GM12873 (cell line): ENCODE measurements around the gene REC8.

ENCODE experiments used
- TF ChIP-seq, protein P1 (sequence below): IDR thresholded peaks from 2 replicates; pipeline ENCODE4 v1.5.1; 2012; ENCODE audit warnings: low read depth, mild to moderate bottlenecking, moderate library complexity, low read length, control low read depth; ENCODE audit not compliant: insufficient read depth; ENCODE audit errors: missing control alignments

Gene REC8

DNA sequence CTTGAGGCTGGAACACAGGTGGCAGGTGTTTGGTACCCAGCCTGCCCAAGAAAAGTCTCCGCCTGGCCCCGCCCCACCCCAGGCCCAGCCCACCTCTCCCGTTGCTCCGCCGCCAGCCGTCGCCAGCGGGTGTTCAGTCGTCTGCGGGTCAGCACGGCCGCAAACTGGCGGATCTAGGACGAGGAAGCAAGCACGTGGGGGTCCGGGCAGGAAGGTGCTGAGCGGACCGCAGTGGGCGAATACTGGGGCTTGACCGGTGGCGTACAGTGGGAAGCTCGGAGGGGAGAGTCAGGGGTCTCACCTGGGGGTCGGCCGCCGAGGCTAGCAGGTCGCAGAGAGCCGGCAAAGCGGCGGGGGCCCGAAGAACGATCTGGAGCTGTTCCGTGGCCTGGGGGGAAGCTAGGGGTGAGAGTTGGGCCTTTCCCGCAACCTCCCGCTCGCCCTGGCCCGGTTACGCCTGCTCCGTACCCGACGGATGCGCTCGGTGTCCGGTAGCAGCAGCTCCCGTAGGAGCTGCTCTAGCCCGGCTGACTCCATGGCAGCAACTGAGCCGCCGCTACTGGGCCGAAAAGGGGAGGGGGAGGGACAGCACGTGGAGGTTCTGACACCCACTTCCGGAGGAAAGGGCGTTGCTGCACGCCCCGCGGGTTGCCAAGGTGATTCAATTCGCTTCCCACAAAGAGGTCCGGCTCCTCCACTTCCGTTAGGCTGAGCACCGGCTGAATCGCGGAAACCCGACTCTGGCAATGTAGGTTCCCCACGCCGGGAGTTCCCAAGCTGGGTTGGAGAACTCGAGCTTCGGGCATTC lies 16.6 kb downstream of the REC8 start, which contains the start of gene IPO4:
IPO4 (minus strand) TSS at position 566 of the 808 bp plus-strand sequence; CDS start at position 537, 29 bp downstream.
- TF ChIP-seq, protein P1, sequence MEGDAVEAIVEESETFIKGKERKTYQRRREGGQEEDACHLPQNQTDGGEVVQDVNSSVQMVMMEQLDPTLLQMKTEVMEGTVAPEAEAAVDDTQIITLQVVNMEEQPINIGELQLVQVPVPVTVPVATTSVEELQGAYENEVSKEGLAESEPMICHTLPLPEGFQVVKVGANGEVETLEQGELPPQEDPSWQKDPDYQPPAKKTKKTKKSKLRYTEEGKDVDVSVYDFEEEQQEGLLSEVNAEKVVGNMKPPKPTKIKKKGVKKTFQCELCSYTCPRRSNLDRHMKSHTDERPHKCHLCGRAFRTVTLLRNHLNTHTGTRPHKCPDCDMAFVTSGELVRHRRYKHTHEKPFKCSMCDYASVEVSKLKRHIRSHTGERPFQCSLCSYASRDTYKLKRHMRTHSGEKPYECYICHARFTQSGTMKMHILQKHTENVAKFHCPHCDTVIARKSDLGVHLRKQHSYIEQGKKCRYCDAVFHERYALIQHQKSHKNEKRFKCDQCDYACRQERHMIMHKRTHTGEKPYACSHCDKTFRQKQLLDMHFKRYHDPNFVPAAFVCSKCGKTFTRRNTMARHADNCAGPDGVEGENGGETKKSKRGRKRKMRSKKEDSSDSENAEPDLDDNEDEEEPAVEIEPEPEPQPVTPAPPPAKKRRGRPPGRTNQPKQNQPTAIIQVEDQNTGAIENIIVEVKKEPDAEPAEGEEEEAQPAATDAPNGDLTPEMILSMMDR = no peak

DNA sequence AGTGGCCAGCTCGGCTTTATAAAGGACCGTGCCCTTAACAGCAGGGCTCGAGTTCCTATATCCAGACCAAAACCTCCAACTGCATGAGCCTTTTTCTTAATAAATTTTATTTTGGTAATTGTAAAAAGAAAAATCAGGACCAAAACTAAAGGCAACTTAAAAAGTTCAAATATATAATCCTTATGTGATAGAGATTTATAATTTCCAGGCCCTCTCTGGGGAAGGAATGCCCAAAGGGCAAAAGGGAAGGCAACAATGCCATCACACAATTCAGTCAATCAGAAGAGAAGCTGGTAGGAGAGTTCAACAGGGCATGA lies 17.1 kb downstream of the REC8 start:
- TF ChIP-seq, protein P1 = no peak

DNA sequence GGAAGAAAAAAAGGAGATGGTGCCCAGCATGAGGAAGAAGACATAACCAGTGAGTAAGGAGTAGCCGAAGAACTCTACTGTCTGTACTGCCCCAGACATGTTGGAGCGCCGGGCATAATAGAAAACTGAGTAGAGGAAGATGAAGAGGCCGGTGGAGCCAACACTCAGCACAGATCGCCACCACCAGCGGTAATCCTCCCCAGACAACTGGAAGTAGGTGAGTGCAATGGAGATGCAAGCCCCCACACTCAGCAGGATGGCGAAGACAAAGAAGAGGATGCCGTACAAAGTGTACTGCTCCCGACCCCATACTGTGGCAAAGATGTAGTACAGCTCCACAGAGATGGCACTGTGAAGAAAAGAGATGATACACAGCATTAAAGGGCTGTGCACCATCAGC lies 17.6 kb downstream of the REC8 start:
- TF ChIP-seq, protein P1 = no peak

DNA sequence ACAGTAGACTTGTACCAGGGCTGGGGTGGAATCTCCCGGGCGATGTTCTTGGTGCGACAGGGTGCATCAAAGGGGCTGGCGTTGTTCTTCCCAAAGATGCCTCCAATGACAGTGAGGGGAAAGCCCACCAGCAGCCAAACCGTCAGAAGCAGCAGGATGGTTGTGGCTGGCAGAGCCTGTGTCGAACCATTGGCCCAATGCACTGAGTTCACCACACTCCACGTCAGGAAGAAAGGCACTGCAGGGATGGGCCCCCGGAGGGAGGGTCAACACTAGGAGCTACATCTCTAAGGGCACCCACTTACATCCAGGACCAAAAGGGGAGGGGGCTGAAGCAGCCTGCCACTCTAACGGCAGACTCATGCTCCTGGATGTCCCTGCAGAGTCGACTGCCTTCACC lies 18.5 kb downstream of the REC8 start:
- TF ChIP-seq, protein P1 = no peak

DNA sequence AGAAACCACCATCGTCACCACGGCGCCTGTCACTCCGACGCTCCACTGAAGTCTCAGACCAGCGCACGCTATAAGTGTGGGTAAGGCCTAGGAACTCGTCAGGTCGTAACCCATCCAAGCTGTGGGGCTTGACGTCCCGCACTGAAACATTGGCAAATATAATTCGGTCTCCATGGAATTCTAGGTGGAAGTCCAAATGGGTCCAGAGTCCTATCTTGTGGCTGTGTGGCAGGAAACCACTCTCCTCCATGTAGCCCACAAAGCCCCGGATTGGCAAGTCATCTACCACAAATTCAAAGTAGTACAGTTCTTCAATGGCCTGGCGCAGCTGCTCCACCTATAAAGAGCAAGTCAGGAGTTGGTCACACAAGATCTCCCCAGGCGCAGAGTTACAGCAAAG lies 21.1 kb downstream of the REC8 start:
- TF ChIP-seq, protein P1 = no peak

DNA sequence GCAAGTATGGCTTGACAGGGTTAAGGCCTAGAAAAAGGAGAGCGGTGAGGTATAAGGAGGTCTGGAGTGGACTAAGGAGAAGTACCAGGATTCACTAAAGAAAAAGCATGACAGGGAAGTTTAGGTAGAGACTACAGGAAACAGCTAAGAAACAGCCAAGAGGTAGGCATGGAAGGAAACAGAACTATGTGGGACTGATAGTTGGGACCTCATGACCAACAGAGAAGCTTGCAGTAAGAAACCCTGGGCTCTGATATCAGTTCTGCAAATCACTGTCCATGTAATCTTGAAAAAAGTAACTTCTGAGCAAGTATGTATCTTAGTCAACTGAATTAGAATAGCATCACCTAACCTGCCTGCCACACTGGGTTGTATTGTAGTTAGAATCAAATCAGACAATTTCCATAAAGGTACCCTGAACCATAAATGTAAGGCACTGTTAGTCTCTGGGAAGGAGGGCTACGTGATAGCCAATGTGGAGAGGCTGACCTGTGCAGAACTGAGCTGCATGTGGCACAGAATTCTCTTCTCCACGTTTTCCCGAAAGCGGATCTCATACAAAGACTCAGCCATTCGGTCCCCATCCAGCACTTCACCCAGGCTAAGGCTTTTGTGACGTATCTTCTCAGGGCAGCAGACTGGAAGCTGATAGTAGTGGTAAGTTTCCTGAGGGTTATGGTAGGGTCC lies 22.4 kb downstream of the REC8 start:
- TF ChIP-seq, protein P1 = no peak

DNA sequence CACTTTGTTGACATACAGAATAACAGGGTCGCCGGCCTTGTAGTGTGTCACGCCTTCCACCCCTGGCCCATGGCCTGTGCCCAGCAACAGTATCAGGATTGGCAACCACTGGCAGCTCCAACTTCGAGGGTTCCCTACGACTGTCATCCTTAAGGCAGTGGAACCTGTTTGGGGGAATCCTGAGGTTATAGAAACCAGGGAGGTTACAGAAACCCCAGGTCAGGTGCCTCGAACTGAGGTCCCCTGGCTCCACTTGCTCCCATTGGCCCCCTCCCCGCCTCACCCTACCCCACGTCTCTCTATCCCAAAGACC lies 22.9 kb downstream of the REC8 start:
- TF ChIP-seq, protein P1 = no peak
